Right lobe of liver (tissue), 6 donors: Measurements from ENCODE around the gene RALGAPA2. TPM values are rescaled to one million over a fixed set of nuclear protein-coding genes. Genes with fewer than 3 reads are reported as not detected.

Experiments
- ATAC-seq, 4 donors: fragments of 200-7000 bp; cut with Tn5 transposase; one replicate each; pipeline ENCODE4 v1.9.1; 2020; ENCODE audit warnings: mild to moderate bottlenecking in 4 of 4, moderate library complexity in 4 of 4
- DNase-seq, 3 donors: peaks; one replicate each; pipeline ENCODE4 v3.0.0-alpha.2; 2020
- H3K27ac ChIP-seq, 3 donors: fragments of 200-600 bp; one replicate each; pipeline ENCODE4 v1.8.0; 2022
- H3K27me3 ChIP-seq, 2 donors: fragments of 200-600 bp; one replicate each; pipeline ENCODE4 v1.8.0; 2022
- H3K36me3 ChIP-seq, 4 donors: fragments of 200-600 bp; sonication (generic) in 1 of 4; one replicate each; pipeline versions ENCODE4 v1.5.1 to v1.8.0; 2017 to 2022; ENCODE audit warnings: control low read depth in 1 of 4
- H3K4me1 ChIP-seq, 4 donors: fragments of 200-600 bp; sonication (generic) in 1 of 4; one replicate each; pipeline versions ENCODE4 v1.5.1 to v1.8.0; 2017 to 2022; ENCODE audit warnings: control low read depth in 1 of 4
- H3K4me3 ChIP-seq, 3 donors: fragments of 200-600 bp; one replicate each; pipeline ENCODE4 v1.8.0; 2022
- H3K9me3 ChIP-seq, 4 donors: fragments of 200-600 bp; sonication (generic) in 1 of 4; one replicate each; pipeline versions ENCODE4 v1.5.1 to v1.8.0; 2017 to 2022; ENCODE audit warnings: control low read depth in 1 of 4
- POLR2A ChIP-seq: fragments of 450-650 bp; IDR thresholded peaks from one replicate; pipeline ENCODE4 v1.6.1; 2017; ENCODE audit warnings: antibody characterized with exemption, mild to moderate bottlenecking
- WGBS: methylation state at CpG from one replicate; pipeline ENCODE4 v1.1.6; 2018; ENCODE audit warnings: low coverage, low lambda C conversion rate; ENCODE audit not compliant: insufficient coverage; ENCODE audit errors: missing lambda C conversion rate; 5-methylcytosine and 5-hydroxymethylcytosine counted together
- intact Hi-C, 2 donors: fragments of 100-400 bp; cut with DNase I; formaldehyde crosslinking; loops; one replicate each; pipeline versions ENCODE4 v1.11.2 to v1.14.1; 2022
- total RNA-seq, 6 experiments: library from RNA; depleted of rRNA in 2 of 6; stranded (reverse); fragments of >200 nt in 2 of 6; fragmentation: NEBNext Ultra II Directional in 3 of 6; extraction: Animal tissue kit (Norgen Biotek cat#: 25700) in 3 of 6; gene quantifications; one replicate each; pipeline versions ENCODE4 v1.1.0 to v1.2.4, GENCODE V29; 2016 to 2023
- TF ChIP-seq, protein P1 (sequence below), 4 donors: fragments of 200-600 bp in 3 of 4; fragments of 450-650 bp in 1 of 4; IDR thresholded peaks; one replicate each; pipeline versions ENCODE4 v1.5.1 to v1.8.0; 2016 to 2022; ENCODE audit warnings: antibody characterized with exemption in 4 of 4, mild to moderate bottlenecking in 2 of 4
- donor health status: DM: no; HTN: yes; CAD: no.
- donor health status: DM: no; HTN: no; CAD: no.
- donor health status: DM: no; HTN: no; CAD: no.
- donor health status: DM: no; HTN: yes; CAD: no.
- donor health status: DM: no; HTN: yes; CAD: no.

The RALGAPA2 gene
- total RNA-seq, 6 experiments from 2014 or later: 38.3 to 76.7 (median 62.7) TPM

DNA sequence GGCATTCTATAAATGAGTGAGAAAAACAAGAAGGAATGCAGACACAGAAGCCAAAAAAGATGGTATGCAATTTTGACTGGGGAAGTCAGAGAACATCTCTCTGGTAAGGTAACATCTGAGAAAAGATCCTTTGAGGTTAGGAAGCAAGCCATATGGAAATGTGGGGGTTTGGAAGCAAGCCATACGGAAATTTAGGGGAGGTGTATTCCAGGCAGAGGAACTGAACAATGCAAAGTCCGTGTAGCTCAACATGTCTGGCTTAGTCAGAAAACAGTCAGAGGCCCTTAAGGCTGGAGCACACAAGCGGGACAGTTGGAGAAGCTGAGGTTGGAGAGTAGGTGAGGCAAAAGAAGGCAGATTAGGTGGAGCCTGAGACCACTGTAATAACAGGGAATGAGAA, 35.3 kb downstream of the RALGAPA2 start:
- Histone ChIP-seq H3K27me3 (no peaks in the 10 kb centered on the region), H3K4me1 (peaks cover 0 to 6% (median 1%) of the 10 kb centered on the region in 4 donors), H3K9me3 (no peaks in the 10 kb centered on the region), H3K36me3 (peaks cover 0 to 7% (median 0%) of the 10 kb centered on the region in 4 donors), H3K4me3 (no peak overlapping the region), H3K27ac (no peak overlapping the region)
- intact Hi-C loops: no loop called here
- no peak for TF ChIP-seq POLR2A
- TF ChIP-seq, protein P1, sequence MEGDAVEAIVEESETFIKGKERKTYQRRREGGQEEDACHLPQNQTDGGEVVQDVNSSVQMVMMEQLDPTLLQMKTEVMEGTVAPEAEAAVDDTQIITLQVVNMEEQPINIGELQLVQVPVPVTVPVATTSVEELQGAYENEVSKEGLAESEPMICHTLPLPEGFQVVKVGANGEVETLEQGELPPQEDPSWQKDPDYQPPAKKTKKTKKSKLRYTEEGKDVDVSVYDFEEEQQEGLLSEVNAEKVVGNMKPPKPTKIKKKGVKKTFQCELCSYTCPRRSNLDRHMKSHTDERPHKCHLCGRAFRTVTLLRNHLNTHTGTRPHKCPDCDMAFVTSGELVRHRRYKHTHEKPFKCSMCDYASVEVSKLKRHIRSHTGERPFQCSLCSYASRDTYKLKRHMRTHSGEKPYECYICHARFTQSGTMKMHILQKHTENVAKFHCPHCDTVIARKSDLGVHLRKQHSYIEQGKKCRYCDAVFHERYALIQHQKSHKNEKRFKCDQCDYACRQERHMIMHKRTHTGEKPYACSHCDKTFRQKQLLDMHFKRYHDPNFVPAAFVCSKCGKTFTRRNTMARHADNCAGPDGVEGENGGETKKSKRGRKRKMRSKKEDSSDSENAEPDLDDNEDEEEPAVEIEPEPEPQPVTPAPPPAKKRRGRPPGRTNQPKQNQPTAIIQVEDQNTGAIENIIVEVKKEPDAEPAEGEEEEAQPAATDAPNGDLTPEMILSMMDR (IDR thresholded peaks at IDR 0.05): no peak
- no peak for DNase-seq
- no peak for ATAC-seq
- WGBS: 91% methylated on average over 3 of the region's 3 CpGs

DNA sequence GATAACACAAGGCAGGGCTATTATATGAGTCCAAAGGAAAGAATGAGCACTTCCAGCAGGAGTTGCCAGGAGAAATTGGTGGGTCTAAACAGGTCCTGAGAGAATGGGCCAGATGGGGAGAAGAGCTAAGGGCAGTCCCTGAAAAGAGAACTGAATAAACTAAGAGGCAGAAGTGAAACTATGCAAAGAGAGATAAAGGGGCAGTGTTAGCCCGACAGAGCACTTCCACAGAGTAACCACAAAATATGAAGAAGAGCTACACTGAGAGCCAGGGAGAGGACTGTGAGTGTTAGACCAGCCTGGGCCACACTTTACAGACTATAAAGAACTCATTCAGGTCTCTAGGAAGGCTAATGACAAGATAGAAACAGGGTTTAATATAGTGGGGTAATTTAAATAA, 43.8 kb downstream of the RALGAPA2 start:
- peak; percentile 36 to 66 (median 57) for ATAC-seq
- Histone ChIP-seq H3K27ac (no peak overlapping the region), H3K9me3 (no peaks in the 10 kb centered on the region), H3K4me3 (no peak overlapping the region), H3K4me1 (peaks cover 0 to 12% (median 2%) of the 10 kb centered on the region in 4 donors), H3K36me3 (peaks cover 0 to 6% (median 4%) of the 10 kb centered on the region in 4 donors), H3K27me3 (no peaks in the 10 kb centered on the region)
- TF ChIP-seq, protein P1 (IDR thresholded peaks at IDR 0.05): no peak
- TF ChIP-seq POLR2A: no peak
- intact Hi-C loops: loop anchor here (10.0 kb wide), 1 partner anchor 156 kb away; no protein-coding TSS in a partner anchor
- no peak for DNase-seq
- WGBS: 8% methylated on average over 1 of the region's 1 CpG

DNA sequence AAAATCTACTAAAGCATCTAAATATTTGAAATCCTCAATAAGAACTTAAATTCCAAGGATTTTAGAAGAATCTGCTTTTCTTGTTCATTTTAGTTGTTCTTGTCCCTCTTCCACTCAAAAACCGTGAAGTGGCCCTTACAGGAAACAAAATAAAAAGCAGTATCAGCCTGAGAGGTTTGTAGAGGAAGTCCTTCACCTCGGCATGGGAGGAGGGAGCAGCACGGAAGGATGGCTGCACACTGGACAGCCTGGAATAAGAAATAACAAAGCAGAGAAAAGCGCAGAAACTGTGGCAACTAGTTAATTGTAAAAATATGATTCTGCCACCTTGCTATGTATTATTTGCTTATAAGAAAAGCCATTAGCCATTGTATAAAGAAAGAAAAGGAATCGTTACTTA, 46.1 kb downstream of the RALGAPA2 start:
- DNase-seq: no peak
- WGBS: 49% methylated on average over 5 of the region's 5 CpGs

DNA sequence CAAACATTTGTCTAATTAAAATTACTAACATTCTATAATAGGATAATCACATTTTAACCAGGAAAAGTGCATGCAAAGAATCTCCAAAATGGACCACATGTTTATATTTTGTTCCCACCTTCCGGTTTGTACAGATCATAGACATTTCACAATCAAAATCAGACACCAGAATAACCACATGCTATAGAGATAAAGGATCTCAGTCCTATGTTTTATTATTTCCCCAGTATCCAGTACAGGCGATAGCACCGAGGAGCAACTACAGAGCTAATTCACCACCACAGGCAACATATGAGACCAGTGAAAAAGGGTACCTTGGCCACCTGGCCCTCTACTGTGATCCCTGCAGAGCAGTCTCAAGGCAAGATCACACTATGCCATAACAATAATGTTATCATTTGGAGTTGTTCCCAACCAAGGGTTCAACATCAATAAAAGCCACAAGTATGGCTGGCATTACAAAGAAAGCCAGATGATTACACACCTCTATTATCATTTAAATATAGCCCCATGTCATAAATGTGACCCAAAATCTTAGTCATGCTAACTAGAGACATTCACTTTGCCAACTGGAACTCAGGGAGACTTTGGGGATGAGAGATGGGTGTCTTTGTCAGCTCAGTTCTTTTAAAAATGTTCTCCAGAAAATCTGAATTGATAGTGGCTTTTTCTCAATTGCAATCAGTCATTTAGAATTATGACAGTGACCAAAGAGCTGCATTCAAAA, 46.7 kb downstream of the RALGAPA2 start:
- Histone ChIP-seq H3K9me3 (no peaks in the 10 kb centered on the region), H3K4me3 (no peak overlapping the region), H3K36me3 (peaks cover 0 to 6% (median 4%) of the 10 kb centered on the region in 4 donors), H3K27me3 (no peaks in the 10 kb centered on the region), H3K4me1 (peaks cover 0 to 12% (median 2%) of the 10 kb centered on the region in 4 donors), H3K27ac (no peak overlapping the region)
- no peak for ATAC-seq
- TF ChIP-seq, protein P1 (IDR thresholded peaks at IDR 0.05): no peak
- no peak for TF ChIP-seq POLR2A
- DNase-seq: no peak
- intact Hi-C loops: loop anchor here (10.0 kb wide), 1 partner anchor 159 kb away; no protein-coding TSS in a partner anchor
- 45% methylated on average over 3 of the region's 3 CpGs for WGBS

More for the DNA sequence above, 46.1 kb downstream of the RALGAPA2 start:
- Histone ChIP-seq H3K9me3 (no peaks in the 10 kb centered on the region), H3K4me1 (peaks cover 0 to 12% (median 2%) of the 10 kb centered on the region in 4 donors), H3K27me3 (no peaks in the 10 kb centered on the region), H3K27ac (no peak overlapping the region), H3K36me3 (peaks cover 0 to 6% (median 4%) of the 10 kb centered on the region in 4 donors), H3K4me3 (no peak overlapping the region)
- TF ChIP-seq, protein P1 (IDR thresholded peaks at IDR 0.05): no peak
- TF ChIP-seq POLR2A: no peak
- intact Hi-C loops: loop anchor here (10.0 kb wide), 1 partner anchor 158 kb away; no protein-coding TSS in a partner anchor
- ATAC-seq: peak in 2 of 4 donors; percentile 25 to 41
